Chondrocyte (in vitro differentiated cells): ENCODE measurements around the gene TPP2. TPM values are rescaled to one million over a fixed set of nuclear protein-coding genes. Genes with fewer than 3 reads are reported as not detected.

Experiments used
- DNase-seq: peaks from one replicate; pipeline ENCODE4 v3.0.0; 2021; ENCODE audit warnings: mixed read lengths, low spot score
- H3K27ac Mint-ChIP-seq: one replicate; pipeline ENCODE4 v1.8.0; 2021; ENCODE audit warnings: mild to moderate bottlenecking, moderate library complexity, mixed read lengths; ENCODE audit not compliant: unreplicated experiment
- H3K27me3 Mint-ChIP-seq: 2 replicates; pipeline ENCODE4 v1.8.0; 2021; ENCODE audit warnings: low read depth, mixed read lengths
- H3K36me3 Mint-ChIP-seq: 2 replicates; pipeline ENCODE4 v1.8.0; 2021; ENCODE audit warnings: low read depth, mixed read lengths
- H3K4me1 Mint-ChIP-seq: 2 replicates; pipeline ENCODE4 v1.8.0; 2021; ENCODE audit warnings: low read depth, mild to moderate bottlenecking, mixed read lengths
- H3K4me3 Mint-ChIP-seq: one replicate; pipeline ENCODE4 v1.8.0; 2021; ENCODE audit warnings: mild to moderate bottlenecking, moderate library complexity, mixed read lengths; ENCODE audit not compliant: unreplicated experiment
- H3K9me3 Mint-ChIP-seq: 2 replicates; pipeline ENCODE4 v1.8.0; 2021; ENCODE audit warnings: low read depth, mixed read lengths
- total RNA-seq: library from RNA; stranded (reverse); gene quantifications from 3 replicates; pipeline ENCODE4 v1.2.1, GENCODE V29; 2021
- TF ChIP-seq, protein P1 (sequence below): fragments of 200-600 bp; sonication (generic); IDR thresholded peaks from 2 replicates; pipeline ENCODE4 v1.5.0; 2021; ENCODE audit warnings: antibody characterized with exemption, mild to moderate bottlenecking, moderate library complexity

Gene TPP2
- total RNA-seq, 1 donor from 2014 or later, result 27.8 TPM

GRCh38 chr13:102693776-102694175, 97.0 kb downstream of the TPP2 start:
- peaks cover 2% of the 10 kb centered on the region for H3K36me3 Mint-ChIP-seq
- peaks cover 5% of the 10 kb centered on the region for H3K9me3 Mint-ChIP-seq
- peaks cover 4% of the 10 kb centered on the region for H3K27me3 Mint-ChIP-seq
- TF ChIP-seq, protein P1, sequence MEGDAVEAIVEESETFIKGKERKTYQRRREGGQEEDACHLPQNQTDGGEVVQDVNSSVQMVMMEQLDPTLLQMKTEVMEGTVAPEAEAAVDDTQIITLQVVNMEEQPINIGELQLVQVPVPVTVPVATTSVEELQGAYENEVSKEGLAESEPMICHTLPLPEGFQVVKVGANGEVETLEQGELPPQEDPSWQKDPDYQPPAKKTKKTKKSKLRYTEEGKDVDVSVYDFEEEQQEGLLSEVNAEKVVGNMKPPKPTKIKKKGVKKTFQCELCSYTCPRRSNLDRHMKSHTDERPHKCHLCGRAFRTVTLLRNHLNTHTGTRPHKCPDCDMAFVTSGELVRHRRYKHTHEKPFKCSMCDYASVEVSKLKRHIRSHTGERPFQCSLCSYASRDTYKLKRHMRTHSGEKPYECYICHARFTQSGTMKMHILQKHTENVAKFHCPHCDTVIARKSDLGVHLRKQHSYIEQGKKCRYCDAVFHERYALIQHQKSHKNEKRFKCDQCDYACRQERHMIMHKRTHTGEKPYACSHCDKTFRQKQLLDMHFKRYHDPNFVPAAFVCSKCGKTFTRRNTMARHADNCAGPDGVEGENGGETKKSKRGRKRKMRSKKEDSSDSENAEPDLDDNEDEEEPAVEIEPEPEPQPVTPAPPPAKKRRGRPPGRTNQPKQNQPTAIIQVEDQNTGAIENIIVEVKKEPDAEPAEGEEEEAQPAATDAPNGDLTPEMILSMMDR, result no peak
- no peak overlapping the region for H3K27ac Mint-ChIP-seq
- no peak overlapping the region for H3K4me3 Mint-ChIP-seq
- H3K4me1 Mint-ChIP-seq, result peaks cover 6% of the 10 kb centered on the region
- no peak for DNase-seq

- TF ChIP-seq, protein P1, result no peak
- Mint-ChIP-seq H3K27ac (no peak within 1 kb of the TSS), H3K4me1 (peaks cover 10% of the 10 kb centered on the region), H3K36me3 (peaks cover 2% of the 10 kb centered on the region), H3K4me3 (no peak within 1 kb of the TSS), H3K27me3 (peaks cover 4% of the 10 kb centered on the region), H3K9me3 (peaks cover 6% of the 10 kb centered on the region)
- DNase-seq, result no peak
Observed at GRCh38 chr13:102694937-102695336, 98.2 kb downstream of the TPP2 start, which contains the start of gene METTL21C. METTL21C (minus strand) TSS chr13:102695044; CDS start chr13:102694498, 546 bp downstream.

GRCh38 chr13:102696465-102696864, 99.7 kb downstream of the TPP2 start:
- Mint-ChIP-seq H3K9me3 (peaks cover 6% of the 10 kb centered on the region), H3K27ac (no peak overlapping the region), H3K4me1 (peaks cover 25% of the 10 kb centered on the region), H3K27me3 (peaks cover 4% of the 10 kb centered on the region), H3K36me3 (peaks cover 2% of the 10 kb centered on the region), H3K4me3 (no peak overlapping the region)
- no peak for DNase-seq
- TF ChIP-seq, protein P1, result no peak

DNA sequence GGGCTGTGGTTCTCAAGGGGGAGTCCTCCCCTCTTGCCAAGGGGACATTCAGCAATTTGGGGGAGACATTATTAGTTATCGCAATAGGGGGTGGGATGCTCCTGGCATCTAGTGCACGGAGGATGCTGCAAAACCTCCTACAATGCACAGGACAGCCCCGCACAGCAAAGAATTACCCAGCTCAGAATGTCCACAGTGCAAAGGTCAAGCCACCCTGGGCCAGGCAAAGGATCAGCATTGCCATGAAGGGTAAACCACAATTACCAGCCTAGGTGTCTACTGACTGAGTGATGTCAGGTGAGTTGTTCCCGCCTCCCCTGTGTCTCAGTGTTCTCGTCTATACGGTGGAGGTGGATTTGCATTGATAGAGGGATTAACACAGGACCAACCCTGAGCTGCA, 100.5 kb downstream of the TPP2 start:
- H3K4me3 Mint-ChIP-seq, result no peak overlapping the region
- TF ChIP-seq, protein P1, result no peak
- H3K9me3 Mint-ChIP-seq, result peaks cover 6% of the 10 kb centered on the region
- H3K27ac Mint-ChIP-seq, result no peak overlapping the region
- H3K4me1 Mint-ChIP-seq, result peaks cover 26% of the 10 kb centered on the region
- DNase-seq, result no peak
- H3K27me3 Mint-ChIP-seq, result peaks cover 4% of the 10 kb centered on the region
- peaks cover 2% of the 10 kb centered on the region for H3K36me3 Mint-ChIP-seq

DNA sequence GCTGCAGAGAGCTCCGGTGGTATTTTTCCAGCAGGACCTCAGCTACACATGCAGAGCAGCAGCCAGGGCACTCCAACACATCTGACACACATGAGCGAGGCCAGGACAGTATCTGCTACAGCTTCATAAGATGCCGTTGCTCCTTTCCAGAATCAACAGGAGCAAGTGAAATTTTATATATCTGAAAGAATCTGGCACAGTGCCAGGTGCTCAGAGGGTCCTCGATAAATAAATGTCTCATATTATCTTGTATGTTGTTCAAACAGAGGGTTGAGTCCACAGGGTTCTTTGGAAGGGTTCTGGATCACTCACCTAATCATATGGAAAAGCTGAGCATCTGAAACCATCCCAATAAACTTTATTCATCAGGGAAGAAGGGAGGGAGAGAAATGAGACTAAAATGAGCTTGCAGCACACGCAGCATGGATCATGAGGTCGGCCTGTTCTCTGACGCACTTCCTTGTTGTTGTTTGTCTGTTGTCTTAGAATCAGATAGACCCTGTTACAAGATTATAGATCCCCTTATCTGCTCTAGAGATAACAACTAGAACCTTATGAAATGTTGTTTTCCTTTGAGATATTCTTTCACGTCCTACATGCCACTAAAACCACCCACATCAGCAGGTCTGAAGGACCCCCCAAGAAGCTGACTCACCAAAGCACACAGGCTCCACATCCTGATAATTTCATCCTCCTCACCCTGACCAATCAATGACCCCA, 101.3 kb downstream of the TPP2 start:
- no peak for DNase-seq
- Mint-ChIP-seq H3K4me3 (no peak overlapping the region), H3K4me1 (peaks cover 29% of the 10 kb centered on the region), H3K27ac (peak overlapping the region; percentile 32), H3K36me3 (peaks cover 2% of the 10 kb centered on the region), H3K27me3 (peaks cover 4% of the 10 kb centered on the region), H3K9me3 (peaks cover 6% of the 10 kb centered on the region)
- TF ChIP-seq, protein P1, result no peak
